Frontal cortex (tissue), 4 donors: ENCODE data around the gene ADGRD2. TPM values are rescaled to one million over a fixed set of nuclear protein-coding genes. Genes with fewer than 3 reads are reported as not detected.

Experiments
- DNase-seq, 2 donors: peaks; one replicate each; pipeline ENCODE4 v3.0.0; 2012; ENCODE audit warnings: low spot score in 2 of 2
- FAIRE-seq: peaks from 2 replicates; lab custom pipeline; 2012; peaks lifted over from hg19 to GRCh38; lab: Jason Lieb, UNC
- total RNA-seq: library from RNA; depleted of rRNA; stranded (reverse); fragments of >200 nt; gene quantifications from one replicate; pipeline ENCODE4 v1.2.3, GENCODE V29; 2014
- donor health status: control.
- donor health status: control.
- donor health status: control.

ADGRD2 gene
- total RNA-seq, 1 donor from 2014 or later: not detected

DNA sequence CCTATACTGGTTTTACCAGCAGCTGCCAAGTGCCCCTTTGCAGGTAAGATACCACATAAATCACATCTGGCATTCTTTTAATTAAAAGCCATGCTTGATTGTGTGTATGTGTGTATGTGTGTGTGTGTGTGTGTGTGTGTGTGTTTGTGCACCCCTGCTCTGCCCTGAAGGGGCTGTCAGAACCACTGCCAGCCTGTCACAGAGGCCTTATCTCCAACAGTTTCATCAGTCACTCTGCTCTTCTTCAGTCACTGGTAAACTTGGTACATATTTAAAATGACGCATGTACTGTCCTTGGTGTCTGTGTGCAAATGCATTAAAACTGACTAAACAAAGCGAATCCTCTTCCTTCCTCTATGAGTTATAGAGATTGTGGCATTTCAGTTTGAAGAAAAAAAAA, 75.9 kb downstream of the ADGRD2 start:
- no peak for DNase-seq

DNA sequence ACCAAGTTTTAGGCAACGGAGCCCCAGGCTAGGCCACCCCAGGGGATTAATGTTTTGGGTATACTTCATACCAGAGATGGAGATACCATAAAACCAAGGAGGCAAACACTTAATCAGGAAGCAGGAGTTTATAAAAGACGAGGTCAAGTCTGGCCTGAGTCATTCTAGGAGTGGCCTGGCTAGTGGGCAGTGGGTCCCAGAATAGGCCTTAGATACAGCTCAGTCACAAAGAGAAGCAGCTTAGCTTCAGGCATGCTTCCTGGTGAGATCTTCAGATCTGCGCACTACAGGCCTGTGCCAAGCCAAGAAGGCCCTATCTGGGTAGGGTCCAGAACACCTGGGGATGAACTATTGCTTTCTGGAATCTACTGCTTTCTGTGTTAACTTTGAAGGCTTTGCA, 77.5 kb downstream of the ADGRD2 start:
- FAIRE-seq (no peak), DNase-seq (no peak)

More for the DNA sequence above, 75.9 kb downstream of the ADGRD2 start:
- no peak for FAIRE-seq

Other genes with a start within 250 kb of the ADGRD2 start
- 11.0 TPM for gene NEK6, start 192.5 kb upstream of the ADGRD2 start, total RNA-seq
- gene PSMB7, start 35.0 kb upstream of the ADGRD2 start, total RNA-seq: 181 TPM
- not detected for gene NR5A1, start 56.9 kb downstream of the ADGRD2 start, total RNA-seq